WERI-Rb-1 (cell line): Measurements from ENCODE around the gene NEUROD1.
A peak's percentile ranks its signal among the peaks of the same experiment; 100 is the strongest.

ENCODE experiments used
- DNase-seq: peaks from one replicate; pipeline ENCODE4 v3.0.0-alpha.2; 2020
- H3K27ac ChIP-seq: fragments of 250-450 bp; sonication (Bioruptor Pico); 2 replicates; pipeline ENCODE4 v1.5.1; 2020; ENCODE audit warnings: mild to moderate bottlenecking, moderate library complexity
- H3K27me3 ChIP-seq: fragments of 250-450 bp; sonication (Bioruptor Pico); 2 replicates; pipeline ENCODE4 v1.5.1; 2021; ENCODE audit warnings: mild to moderate bottlenecking, low read depth, moderate library complexity; ENCODE audit not compliant: insufficient read depth, severe bottlenecking
- H3K36me3 ChIP-seq: fragments of 250-450 bp; sonication (Bioruptor Pico); 2 replicates; pipeline ENCODE4 v1.5.1; 2020; ENCODE audit warnings: mild to moderate bottlenecking, moderate library complexity
- H3K4me3 ChIP-seq: 2 replicates; pipeline ENCODE4 v1.5.1; 2011; ENCODE audit warnings: low read depth, mild to moderate bottlenecking, control low read depth, low read length
- H3K9me3 ChIP-seq: fragments of 250-450 bp; sonication (Bioruptor Pico); 2 replicates; pipeline ENCODE4 v1.5.1; 2021; ENCODE audit warnings: mild to moderate bottlenecking, moderate library complexity; ENCODE audit not compliant: severe bottlenecking
- CTCF ChIP-seq: IDR thresholded peaks from 2 replicates; pipeline ENCODE4 v1.5.1; 2011; ENCODE audit warnings: low read depth, mild to moderate bottlenecking, control low read depth, inconsistent platforms, low read length

The NEUROD1 gene

GRCh38 chr2:181662287-181662686 lies 18.0 kb downstream of the NEUROD1 start:
- no peak for DNase-seq
- TF ChIP-seq CTCF: no peak
- H3K36me3 ChIP-seq: no peaks in the 10 kb centered on the region
- H3K9me3 ChIP-seq: peaks cover 5% of the 10 kb centered on the region
- no peak overlapping the region for H3K4me3 ChIP-seq
- no peaks in the 10 kb centered on the region for H3K27me3 ChIP-seq
- no peak overlapping the region for H3K27ac ChIP-seq

GRCh38 chr2:181660181-181660580 lies 20.1 kb downstream of the NEUROD1 start:
- H3K27me3 ChIP-seq: no peaks in the 10 kb centered on the region
- no peaks in the 10 kb centered on the region for H3K9me3 ChIP-seq
- no peak for TF ChIP-seq CTCF
- H3K36me3 ChIP-seq: no peaks in the 10 kb centered on the region
- DNase-seq: no peak
- no peak overlapping the region for H3K4me3 ChIP-seq
- H3K27ac ChIP-seq: peak overlapping the region; percentile 6; the same call in 1 of the 2 replicates

DNA sequence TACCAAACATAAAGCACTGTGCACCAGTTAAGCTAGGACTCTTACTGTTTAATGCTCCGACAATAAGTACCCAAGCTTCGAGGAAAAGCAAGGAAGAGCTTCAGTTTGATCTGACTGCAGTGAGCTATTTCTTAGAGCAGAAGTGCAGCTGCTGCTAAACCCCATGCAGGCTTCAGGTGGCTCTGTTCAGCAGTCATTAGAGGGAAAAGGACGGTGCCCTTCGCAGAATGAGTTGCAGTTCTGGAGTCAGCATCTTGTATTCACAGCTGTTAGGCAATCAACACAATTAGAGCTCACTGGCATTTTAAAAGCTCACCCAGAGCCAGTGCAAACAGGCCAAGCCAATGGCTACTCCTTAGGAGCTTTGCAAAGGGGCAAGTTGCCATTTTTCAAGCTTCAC lies 21.9 kb downstream of the NEUROD1 start:
- DNase-seq: peak; percentile 75
- no peak overlapping the region; the same call in 1 of the 2 replicates for H3K4me3 ChIP-seq
- peak overlapping the region; percentile 97 for H3K27ac ChIP-seq
- TF ChIP-seq CTCF: peak; percentile 42; the same call in 1 of the 2 replicates
- H3K27me3 ChIP-seq: no peaks in the 10 kb centered on the region
- H3K36me3 ChIP-seq: no peaks in the 10 kb centered on the region
- no peaks in the 10 kb centered on the region for H3K9me3 ChIP-seq

DNA sequence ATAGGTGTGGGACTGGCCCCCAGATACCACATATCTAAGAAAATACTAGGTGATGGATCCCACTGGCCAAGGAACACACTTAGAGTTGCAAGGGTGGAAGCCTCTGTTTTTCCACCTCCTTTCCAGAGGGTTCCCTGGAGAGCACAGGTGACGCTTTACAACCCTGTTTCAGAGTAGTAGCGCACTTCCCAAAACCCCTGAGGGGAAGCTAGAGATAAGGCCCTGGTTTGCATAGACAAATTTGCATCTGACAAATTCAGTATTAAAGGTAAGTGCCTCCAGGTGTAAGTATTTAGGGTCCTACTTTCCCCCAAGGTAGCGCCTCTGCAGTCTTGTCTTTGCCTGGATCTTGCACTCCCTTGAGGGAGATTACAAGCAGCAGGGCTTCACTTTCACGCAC lies 22.9 kb downstream of the NEUROD1 start:
- peak overlapping the region; percentile 97 for H3K27ac ChIP-seq
- no peaks in the 10 kb centered on the region for H3K36me3 ChIP-seq
- no peaks in the 10 kb centered on the region for H3K9me3 ChIP-seq
- no peaks in the 10 kb centered on the region for H3K27me3 ChIP-seq
- no peak for TF ChIP-seq CTCF
- no peak for DNase-seq
- peak overlapping the region; percentile 69 for H3K4me3 ChIP-seq

DNA sequence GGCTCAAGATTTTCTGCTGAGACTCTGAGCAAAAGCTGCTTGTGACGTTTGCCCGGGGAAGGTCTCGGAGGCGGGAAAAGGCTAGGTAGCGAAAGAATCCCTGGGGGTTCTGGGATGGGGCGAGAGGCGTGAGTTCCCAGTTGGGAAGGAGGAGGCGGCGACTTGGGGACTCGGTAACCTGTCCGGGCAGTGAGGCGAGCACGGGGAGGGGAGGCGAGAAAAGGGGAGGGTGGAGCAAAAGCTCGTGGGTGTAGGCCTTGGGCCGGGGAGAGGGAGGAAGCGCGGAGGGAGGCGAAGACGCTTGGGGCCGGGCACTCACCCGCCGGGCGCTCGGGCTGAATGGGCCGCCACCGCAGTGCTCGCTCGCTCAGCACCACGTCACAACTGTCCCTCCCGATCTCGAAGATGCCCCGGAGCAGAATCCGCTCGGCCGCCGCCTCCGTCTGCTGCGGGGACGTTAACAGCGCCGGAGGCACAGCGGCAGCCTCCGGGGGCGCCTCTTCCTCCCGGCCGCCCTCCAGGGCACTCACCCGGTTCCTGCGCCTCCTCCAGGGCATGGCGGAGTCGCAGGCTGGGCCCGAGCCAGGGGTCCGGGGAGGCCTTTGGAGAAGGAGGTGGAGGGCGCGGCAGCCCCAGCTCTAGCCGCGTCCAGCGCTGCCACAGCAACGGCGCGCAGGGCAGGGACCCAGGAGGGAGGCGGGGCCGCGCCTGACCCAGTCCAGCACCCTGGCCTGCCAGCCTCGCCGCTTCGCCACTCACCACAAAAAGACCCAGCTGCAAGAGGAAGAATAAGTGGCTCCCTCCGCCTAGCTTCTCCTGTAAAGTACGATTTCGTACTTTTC lies 23.6 kb downstream of the NEUROD1 start, which contains the start of gene CERKL:
TSS of gene CERKL (minus strand) at position 656 of the 842 bp plus-strand sequence. CDS start at position 557, 99 bp downstream.
- Histone ChIP-seq H3K9me3 (no peaks in the 10 kb centered on the region), H3K4me3 (peak within 1 kb of the TSS; percentile 69), H3K27me3 (no peaks in the 10 kb centered on the region), H3K36me3 (no peaks in the 10 kb centered on the region), H3K27ac (peak within 1 kb of the TSS; percentile 97)
- peak; percentile 98 for DNase-seq
- TF ChIP-seq CTCF: no peak
